ENCODE results near the gene VSIG2.
"Not testable (repeated sequence)": the region's sequence is repeated elsewhere in the genome, so short reads cannot be mapped to it uniquely, and the experiment has no call there.

VSIG2 gene, protein sequence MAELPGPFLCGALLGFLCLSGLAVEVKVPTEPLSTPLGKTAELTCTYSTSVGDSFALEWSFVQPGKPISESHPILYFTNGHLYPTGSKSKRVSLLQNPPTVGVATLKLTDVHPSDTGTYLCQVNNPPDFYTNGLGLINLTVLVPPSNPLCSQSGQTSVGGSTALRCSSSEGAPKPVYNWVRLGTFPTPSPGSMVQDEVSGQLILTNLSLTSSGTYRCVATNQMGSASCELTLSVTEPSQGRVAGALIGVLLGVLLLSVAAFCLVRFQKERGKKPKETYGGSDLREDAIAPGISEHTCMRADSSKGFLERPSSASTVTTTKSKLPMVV

DNA sequence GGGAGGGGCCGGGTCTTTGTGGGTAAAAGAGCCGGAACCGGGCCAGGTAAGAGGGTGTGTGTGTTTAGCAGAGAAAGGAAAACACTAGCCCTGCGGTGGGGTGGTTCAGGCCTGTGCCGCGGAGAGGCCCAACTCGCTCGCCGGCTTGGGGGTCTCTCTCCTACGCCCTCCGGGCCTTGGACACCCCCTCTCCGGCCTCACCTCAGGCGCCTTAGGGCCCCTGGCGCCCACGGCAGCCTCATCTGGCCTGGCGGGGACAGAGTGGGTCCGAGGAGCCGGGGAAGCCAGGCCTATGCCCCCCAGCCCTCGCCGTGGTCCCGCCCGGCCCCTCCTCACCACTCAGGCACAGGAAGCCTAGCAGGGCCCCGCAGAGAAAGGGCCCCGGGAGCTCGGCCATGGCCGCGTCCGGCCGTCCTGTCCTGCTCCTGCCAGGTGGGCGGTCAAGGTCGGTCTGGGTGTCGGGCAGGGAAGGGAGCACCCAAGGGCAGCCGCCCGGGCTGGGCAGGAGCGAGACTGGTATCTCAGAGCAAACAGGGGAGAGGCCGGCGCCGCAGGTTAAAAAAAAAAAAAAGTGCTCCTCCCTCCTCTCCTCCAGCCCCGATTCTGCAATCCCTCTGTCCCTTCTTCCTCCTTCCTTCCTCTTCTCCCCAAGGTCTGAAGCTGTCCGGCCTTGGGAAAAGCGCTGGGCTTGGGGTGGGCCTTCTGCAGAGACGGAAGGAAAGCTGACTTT lies at the start of gene VSIG2:
Gene VSIG2 (minus strand): TSS at position 515 of the 730 bp plus-strand sequence. CDS start 118 bp downstream, at position 397.
- DNase-seq, result no peak

DNA sequence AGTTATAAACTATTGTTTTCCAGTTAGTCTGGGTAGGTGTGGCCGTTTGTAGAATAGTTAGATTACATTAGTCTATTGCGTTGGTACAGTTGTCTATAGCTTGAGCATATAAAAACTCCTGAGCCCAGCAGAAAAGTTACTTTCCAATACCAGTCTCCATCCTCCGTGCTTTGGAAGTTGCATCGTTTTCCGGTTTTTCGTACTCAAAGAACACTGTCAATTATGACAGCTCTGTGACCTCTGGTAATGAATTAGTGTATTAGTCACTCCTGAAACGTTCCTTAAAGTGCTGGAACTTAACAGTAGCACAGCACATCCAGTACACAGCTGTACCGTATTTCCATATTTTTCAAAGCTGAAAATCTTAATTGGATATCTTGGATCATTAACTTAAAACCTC lies 49.0 kb upstream of the VSIG2 start:
- DNase-seq, result no peak

DNA sequence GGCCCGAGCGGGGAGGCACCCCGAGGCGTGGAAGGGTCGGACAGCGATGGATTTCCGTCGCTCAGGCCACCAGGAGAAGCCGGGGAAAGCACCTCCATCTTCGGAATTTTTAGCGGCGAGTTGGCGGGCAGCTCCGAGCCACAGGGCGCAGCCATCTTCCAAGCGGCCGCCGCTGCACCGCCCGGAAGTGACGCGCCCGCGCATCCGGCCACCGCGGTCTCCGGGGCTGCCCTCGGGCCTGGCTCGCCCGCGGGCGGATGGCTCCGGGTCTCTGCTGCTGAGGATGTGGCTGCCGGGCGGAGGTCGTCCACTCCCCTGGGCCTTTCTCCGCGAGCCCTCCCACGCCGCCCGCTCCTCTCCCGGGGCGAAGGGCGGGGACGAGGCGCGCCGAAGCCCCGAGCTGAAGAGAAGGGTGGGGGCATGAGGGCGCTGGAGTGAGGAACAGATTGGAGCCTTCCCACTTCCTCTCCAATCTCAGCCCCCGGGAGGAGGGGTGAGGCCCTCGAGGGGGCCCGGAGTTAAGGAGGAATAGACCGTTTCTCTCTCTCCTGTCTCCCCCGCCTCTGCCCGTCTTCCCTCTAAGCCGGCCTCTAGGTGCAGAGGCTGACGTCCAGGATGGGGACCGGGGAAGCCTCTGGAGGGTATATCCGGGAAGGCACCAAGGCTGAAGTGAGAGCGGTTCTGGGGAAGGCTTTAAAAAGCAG lies 48.3 kb upstream of the VSIG2 start, which contains the start of gene MSANTD2:
Gene MSANTD2 (minus strand): TSS at position 181 of the 704 bp plus-strand sequence. CDS start 26 bp downstream, at position 155.
- DNase-seq, result peak; percentile 35

DNA sequence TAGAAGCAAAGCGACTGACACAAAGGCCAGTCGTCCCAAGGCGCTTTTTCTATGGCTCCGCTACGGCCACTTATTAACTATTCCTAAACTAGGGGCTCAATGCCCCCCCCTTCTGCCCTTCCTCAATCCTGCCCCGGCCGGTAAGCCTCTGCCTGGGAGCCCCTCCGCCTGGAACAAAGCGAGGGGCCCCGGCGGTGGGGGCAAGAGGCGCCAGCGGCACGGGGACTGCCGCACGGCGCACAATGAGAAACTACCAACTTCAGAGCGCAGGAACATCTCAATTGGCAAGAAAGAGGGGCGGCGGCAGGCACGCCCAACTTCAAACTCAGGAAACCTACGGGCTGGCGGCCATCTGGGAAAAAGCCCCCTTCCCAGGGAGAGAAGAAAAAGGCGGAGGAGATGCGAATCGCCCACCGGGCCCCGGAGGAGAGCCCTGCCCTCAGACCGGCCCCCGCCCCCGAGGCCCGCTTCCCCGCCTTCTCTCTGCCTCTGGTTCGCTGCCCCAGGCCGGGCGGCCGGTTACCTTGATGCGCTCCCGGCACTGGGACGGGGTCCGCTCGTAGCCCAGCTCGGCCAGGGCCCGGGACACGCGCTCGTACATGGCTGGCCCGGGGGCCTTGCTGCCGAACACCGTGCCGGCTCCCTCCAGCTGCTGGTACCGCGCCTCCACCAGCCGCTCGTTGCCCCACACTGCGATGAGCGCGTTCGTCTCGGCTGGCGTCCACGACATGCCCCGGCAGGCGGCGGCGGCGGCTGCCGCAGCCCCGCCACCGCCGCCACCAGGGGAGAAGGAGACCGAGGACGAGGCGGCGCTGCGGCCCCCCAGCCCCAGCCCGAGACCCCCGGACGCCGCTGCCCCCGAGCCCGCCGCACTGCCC lies 47.5 kb upstream of the VSIG2 start:
- no peak for DNase-seq

DNA sequence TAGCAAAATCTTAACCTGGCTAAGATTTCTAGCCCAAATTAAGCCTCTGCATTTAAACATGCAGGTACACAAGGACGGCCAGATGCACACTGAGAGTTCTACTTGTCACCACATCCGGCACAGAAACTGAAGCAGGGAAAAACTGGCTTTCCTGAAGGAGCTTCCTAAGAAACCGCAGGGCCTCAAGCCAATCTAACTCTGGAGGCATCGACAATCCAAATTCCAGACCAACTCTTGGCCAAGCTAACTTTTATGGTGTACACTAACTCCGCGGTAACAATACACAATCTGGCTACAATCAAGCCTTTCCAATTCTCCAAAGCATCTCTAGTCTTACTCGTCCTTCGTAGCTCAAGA lies 46.9 kb upstream of the VSIG2 start:
- no peak for DNase-seq

DNA sequence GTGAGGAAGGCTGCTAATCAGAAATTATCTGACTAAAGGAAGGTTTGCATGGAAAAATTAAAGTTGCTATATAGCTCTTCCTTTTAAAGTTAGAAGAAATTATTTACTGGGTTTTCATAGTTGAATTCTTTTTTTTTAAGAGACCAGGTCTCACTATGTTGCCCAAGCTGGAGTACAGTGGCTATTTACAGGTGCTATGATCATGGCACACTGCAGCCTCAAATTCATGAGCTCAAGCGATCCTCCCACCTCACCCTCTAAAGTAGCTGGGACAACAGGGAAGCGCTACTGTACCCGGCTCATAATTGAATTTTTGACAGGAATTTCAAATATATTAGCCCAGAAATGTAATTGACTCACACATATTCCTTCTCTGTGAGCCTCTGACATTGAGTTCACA lies 44.3 kb upstream of the VSIG2 start:
- DNase-seq, result no peak

DNA sequence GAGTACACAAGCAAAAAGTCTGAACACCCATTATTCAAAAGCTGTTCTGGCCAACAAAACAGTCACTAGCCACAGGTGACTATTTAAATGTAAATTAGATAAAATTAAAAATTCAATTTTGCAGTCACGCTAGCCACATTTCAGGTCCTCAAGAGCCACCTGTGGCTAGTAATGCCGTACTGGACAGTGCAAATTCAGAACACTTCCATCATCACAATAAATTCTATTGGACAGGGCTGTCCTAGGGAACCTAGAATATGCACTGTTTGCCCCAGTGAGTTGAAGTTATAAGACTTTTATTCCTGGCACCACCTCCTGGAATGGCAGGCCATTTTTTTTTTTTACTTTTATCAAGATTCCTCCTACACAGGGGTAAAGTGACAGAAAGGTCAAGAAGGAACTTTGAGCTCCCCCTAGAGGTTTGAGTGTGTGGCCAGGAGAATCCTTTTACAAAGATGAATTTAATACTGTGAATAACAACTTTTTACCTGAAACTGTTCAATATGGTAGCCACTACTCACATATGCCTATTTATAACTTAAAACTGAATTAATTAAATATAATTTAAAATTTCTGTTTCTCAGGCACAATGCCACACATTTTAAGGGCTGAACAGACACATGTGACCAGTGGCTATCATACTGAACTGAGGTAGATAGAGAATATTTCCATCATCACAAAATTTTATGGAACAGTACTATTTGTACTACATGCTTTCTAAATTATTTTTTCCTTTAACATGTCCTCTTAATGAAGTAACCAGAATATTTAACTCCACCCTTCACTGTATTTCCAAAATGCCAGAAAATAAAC lies 41.6 kb upstream of the VSIG2 start:
- DNase-seq, result peak; percentile 10

DNA sequence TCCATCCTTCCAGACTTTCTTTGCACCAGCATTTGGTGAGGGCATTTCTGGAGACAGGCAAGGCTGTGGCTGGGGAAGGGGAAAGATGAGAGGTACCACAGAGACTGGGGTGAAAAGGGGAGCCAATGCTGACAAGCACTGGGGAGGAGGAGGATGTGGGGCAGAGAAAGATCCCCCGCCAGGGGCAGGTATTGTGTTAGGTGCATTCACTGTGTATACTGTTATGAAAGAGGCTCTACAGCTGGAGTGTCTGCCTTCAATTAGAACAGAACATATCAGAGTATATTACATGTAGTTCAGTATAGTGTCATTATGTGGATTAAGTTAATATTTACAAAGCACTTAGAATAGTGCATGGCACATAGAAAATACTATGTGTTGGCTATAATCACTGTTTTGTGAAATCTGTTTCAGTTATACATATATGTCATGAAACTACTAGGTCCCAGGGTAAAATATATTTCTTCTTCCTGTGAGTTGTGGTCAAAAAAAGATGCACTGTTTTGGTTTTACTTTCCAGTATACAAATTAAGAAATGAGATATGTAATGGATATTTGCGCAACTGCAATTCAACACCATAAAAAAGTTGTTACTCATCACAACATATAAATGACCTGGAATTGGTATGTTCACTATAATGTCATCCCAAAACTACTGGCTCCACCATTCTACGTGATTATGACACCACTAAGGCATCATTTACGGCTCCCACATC lies 39.7 kb upstream of the VSIG2 start:
- DNase-seq, result no peak

DNA sequence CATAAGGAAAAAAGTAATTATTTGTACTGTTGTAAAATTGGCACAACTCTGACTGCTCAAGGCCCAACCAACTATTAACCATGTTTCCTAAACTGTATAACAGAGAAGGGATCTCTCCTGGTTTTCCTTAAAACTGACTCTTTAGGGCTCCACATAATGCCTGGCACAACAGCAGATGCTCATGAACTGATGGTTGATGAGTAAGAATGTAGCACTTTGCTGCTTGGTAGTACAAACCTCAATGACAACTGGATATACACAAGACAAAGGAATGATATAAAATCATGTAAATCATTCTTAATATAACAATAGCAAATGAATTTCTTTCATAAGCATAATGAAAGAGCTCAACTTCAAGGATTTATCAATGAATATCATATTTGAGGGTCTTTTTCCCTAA lies 36.5 kb upstream of the VSIG2 start:
- DNase-seq, result no peak

DNA sequence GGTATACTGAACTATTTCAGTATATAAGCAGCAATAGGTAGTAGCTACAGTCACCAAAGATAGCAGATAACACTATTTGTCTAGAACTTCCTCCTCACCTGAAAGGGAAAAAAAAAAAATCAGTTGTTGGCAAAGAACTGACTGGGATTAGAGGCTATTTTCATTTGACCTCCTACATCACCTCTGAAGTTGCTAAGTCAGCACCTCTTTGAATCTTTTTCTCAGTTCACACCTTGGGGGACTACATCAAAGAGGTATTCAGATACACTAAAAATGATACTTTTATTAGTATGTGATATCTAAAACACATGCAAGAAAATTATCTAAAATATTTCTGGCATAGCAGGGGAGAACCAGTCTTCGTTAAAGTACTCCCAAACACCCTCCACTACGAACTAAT lies 32.0 kb upstream of the VSIG2 start:
- DNase-seq, result no peak

DNA sequence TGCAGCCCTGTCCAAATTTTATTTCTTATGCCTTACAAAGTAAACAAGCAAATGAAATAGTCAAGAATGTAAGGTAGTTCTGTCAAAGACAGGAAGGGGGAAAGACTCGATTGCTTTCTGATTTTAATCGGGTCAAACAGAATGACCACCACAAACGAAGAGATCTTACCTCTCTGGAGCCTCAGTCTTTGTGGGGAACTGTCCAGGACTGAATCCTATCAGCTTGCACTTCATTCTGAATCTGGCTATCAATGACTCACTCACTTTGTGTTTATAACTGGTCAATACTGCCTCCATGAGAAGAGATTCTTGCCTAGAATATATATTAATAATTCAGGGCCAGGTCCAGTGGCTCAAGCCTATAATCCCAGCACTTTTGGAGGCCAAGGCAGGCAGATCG lies 30.9 kb upstream of the VSIG2 start:
- DNase-seq, result no peak

DNA sequence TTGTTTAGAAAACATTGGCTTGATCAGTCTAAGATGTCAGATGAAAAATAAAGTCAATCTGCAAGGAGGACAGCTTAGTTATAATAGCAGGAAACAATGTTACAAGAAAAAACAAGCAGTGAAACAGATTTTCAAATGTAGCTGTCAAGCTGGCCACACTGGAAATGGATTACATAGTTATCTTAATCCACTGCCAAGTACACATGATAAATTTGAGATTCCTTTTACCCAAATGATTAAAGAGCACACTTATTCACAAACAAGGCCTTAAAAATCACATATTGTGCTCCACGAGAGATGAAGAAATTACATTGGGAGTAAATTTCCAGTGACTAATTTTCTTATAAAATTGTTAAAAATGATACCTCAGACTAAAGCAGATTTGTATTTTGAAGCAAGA lies 27.5 kb upstream of the VSIG2 start:
- DNase-seq, result no peak

DNA sequence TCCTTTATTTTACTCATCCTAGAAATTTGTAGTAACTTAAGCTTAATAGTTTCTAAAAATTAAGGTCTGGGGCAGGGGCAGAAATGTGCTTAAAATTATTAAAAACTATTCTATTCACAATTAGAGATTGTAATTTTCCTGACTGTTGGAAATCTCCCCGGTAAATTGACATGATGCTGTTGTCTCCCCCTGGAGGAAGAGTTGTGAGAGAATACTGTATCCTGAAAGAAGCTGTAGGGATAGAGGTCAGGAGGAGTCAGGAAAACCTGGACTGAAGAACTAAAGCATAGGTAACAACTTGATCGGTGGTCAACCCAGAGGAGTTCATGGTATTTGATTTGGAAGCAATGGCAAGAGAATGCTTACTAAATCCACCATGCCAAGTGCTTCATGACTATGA lies 26.2 kb upstream of the VSIG2 start:
- DNase-seq, result no peak

DNA sequence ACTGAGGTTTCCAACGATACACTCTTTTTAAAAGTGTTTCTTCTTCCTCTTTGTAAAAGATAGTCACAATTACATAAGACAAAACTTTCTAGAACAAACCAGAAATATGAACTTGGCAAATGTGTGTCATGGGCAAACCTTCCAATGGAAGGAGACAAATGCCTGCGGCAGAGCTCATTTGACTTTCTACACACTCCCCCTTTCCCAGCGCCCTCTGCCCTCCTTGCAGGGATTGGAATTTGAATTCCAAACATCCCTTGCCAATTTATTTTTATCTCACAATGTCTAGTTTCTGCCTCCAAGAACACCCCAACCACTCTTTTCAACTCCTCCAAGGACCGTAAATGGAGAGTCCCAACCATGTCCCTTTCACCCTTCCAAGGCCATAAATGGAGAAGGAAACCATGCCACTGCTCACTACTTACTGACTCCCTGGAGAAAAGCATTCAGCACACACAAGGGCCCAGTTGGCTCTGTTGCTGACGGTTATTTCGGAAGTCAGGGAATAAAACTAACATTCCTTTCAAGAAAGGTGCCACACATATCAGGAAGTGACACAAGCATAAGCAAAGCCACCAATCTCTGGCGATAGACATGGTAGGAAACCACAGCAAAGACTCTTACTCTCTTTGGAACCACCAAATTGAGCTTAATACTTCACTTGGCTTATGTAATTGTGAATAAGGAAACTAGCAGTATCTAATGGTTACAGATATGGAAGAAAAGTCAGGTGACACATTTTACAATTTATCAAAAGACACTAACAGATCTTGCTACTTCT lies 25.0 kb upstream of the VSIG2 start:
- no peak for DNase-seq

DNA sequence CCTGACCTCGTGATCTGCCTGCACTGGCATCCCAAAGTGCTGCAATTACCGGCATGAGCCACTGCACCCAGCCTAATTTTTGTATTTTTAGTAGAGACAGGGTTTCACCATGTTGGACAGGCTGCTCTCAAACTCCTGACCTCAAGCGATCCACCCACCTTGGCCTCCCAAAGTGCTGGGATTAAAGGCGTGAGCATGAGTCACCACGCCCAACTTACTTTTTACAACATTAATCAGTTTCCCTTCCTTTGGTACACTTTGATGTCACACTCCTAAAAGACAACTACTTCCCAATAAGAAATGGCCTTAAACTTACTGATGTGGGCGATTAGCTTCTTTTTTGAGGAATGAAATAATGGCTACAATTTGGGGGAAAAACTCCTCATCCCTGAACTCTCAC lies 18.9 kb upstream of the VSIG2 start:
- DNase-seq, result not testable (repeated sequence)

DNA sequence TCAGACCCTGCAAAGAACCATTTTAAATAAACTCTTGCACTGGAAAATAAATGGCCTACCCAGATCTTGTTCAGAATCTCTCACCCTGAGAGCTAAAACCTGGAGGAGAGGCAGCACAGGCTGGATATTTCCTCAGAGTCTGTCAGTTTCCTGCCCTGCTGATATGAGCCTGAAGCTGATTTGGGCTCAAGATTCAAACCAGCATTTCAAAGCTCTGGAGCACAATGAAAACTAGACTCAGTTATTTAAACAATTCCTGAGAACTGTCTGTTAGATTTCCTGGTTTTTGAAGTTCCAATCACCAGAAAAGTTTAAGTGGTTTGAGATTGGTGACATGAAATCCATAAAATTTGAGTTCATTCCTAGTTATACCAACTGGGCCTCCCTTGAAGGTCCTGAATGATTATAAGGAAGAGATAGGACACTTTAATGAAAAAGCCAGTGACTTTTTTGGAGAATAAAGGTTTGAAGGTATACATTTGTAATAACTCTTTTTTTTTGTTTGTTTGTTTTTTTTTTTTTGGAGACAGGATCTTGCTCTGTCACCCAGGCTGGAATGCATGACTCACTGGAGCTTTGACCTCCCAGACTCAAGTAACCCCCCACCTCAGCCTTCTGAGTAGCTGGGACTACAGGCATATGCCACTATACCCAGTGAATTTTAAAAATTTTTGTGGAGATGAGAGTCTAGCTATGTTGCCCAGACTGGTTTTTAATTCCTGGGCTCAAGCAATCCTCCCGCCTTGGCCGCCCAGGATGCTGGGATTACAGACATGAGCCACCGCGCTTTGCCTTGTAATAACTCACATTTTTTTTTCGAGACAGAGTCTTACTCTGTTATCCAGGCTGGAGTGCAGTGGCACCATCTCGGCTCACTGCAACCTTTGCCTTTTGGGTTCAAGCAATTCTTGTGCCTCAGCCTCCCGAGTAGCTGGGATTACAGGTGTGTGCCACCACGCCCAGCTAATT lies 18.0 kb upstream of the VSIG2 start:
- no peak for DNase-seq

DNA sequence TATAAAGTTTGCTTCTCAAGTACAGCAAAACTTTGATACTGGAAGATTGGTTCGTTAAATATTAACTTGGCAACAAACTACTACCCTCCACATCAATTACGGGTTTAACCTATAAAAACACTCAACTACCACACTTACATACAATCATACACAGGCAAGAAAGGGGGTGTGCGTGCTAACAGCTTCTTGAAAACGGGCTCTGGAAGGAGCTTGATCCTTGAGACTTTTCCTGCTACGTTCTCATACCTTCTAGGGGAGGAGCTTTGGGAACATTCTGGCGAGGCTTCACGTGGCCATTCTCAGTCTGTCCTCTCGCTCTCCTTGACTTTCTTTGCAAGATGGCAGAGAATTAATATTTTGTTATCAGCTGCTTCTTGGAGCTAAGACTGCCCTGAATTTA lies 16.9 kb upstream of the VSIG2 start:
- no peak for DNase-seq

DNA sequence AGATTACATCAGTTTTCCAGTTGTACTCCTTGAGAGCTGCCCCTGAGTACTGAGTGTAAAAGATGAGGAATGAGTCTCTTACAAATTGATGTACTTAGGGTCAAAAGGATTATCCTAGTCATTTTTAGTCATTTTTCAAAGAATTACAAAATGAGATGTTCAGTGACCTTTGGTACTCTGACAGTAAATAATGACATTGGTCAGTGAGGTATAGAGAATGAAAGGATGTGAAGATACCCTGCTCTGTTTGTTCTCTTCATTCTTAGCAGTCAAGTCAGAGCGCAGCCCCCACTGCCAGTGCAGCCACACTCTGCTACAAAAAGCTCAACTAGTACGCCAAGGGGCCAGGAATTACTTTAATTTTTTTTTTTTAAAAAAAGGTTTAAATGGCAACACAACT lies 14.1 kb upstream of the VSIG2 start:
- no peak for DNase-seq

Data from SHP77 treated with DMSO at 0.1 percent for 48 hours (cell line).